Liver (tissue), 9 donors: ENCODE measurements around the gene ARHGEF39. TPM values are rescaled to one million over a fixed set of nuclear protein-coding genes. Genes with fewer than 3 reads are reported as not detected.

Experiments
- DNase-seq: peaks from one replicate; pipeline ENCODE4 v3.0.0-alpha.2; 2017; ENCODE audit warnings: low spot score
- H3K27ac ChIP-seq, 2 donors: one replicate each; pipeline ENCODE4 v1.7.0; 2013; ENCODE audit warnings: inconsistent platforms in 2 of 2, low read length in 2 of 2, control low read depth in 1 of 2, low read depth in 1 of 2, mild to moderate bottlenecking in 1 of 2
- H3K27me3 ChIP-seq, 4 donors: one replicate each; pipeline versions ENCODE4 v1.6.1 to v1.7.0; 2013; ENCODE audit warnings: low read length in 3 of 4, inconsistent platforms in 1 of 4, mild to moderate bottlenecking in 1 of 4, moderate library complexity in 1 of 4; ENCODE audit not compliant: control insufficient read depth in 4 of 4, insufficient read depth in 4 of 4
- H3K36me3 ChIP-seq, 4 donors: one replicate each; pipeline versions ENCODE4 v1.6.1 to v1.7.0; 2013; ENCODE audit warnings: low read length in 3 of 4, mild to moderate bottlenecking in 3 of 4, low read depth in 1 of 4, moderate library complexity in 1 of 4; ENCODE audit not compliant: control insufficient read depth in 4 of 4, insufficient read depth in 3 of 4
- H3K4me1 ChIP-seq, 4 donors: one replicate each; pipeline versions ENCODE4 v1.6.1 to v1.7.0; 2013; ENCODE audit warnings: low read length in 3 of 4, mild to moderate bottlenecking in 3 of 4, moderate library complexity in 1 of 4; ENCODE audit not compliant: control insufficient read depth in 4 of 4, insufficient read depth in 4 of 4
- H3K4me3 ChIP-seq, 3 donors: one replicate each; pipeline versions ENCODE4 v1.6.1 to v1.7.0; 2013; ENCODE audit warnings: low read length in 3 of 3, control low read depth in 1 of 3, low read depth in 1 of 3, mild to moderate bottlenecking in 1 of 3
- H3K9ac ChIP-seq, 2 donors: one replicate each; pipeline ENCODE4 v1.7.0; 2013; ENCODE audit warnings: low read length in 2 of 2, mild to moderate bottlenecking in 2 of 2, moderate library complexity in 2 of 2, control low read depth in 1 of 2, low read depth in 1 of 2
- H3K9me3 ChIP-seq, 4 donors: one replicate each; pipeline versions ENCODE4 v1.6.1 to v1.7.0; 2013; ENCODE audit warnings: low read length in 3 of 4; ENCODE audit not compliant: control insufficient read depth in 4 of 4
- EGR1 ChIP-seq, 2 donors: IDR thresholded peaks; 2 replicates each; pipeline ENCODE4 v1.6.1; 2016 to 2018; ENCODE audit warnings: antibody characterized with exemption in 2 of 2, low read depth in 2 of 2
- FOXA1 ChIP-seq: IDR thresholded peaks from 2 replicates; pipeline ENCODE4 v1.6.1; 2016; ENCODE audit warnings: antibody characterized with exemption
- FOXA2 ChIP-seq: IDR thresholded peaks from 2 replicates; pipeline ENCODE4 v1.6.1; 2016; ENCODE audit warnings: antibody characterized with exemption
- GABPA ChIP-seq, 2 donors: IDR thresholded peaks in 1 of 2; conservative IDR thresholded peaks in 1 of 2; 2 replicates each; pipeline ENCODE4 v1.6.1; 2016; ENCODE audit warnings: antibody characterized with exemption in 2 of 2, mild to moderate bottlenecking in 1 of 2, moderate library complexity in 1 of 2
- HNF4A ChIP-seq, 2 donors: conservative IDR thresholded peaks; 2 replicates each; pipeline ENCODE4 v1.6.1; 2016; ENCODE audit warnings: antibody characterized with exemption in 2 of 2, mild to moderate bottlenecking in 2 of 2
- HNF4G ChIP-seq: IDR thresholded peaks from 2 replicates; pipeline ENCODE4 v1.6.1; 2016; ENCODE audit warnings: antibody characterized with exemption
- JUND ChIP-seq, 2 donors: IDR thresholded peaks; 2 replicates each; pipeline ENCODE4 v1.6.1; 2016; ENCODE audit warnings: antibody characterized with exemption in 2 of 2
- MAX ChIP-seq: IDR thresholded peaks from 2 replicates; pipeline ENCODE4 v1.6.1; 2016; ENCODE audit warnings: antibody characterized with exemption
- NR2F2 ChIP-seq: IDR thresholded peaks from 2 replicates; pipeline ENCODE4 v1.6.1; 2016; ENCODE audit warnings: antibody characterized with exemption
- RAD21 ChIP-seq, 2 donors: IDR thresholded peaks; 2 replicates each; pipeline ENCODE4 v1.6.1; 2016; ENCODE audit warnings: antibody characterized with exemption in 2 of 2, mild to moderate bottlenecking in 2 of 2
- REST ChIP-seq: IDR thresholded peaks from 2 replicates; pipeline ENCODE4 v1.6.1; 2016; ENCODE audit warnings: antibody characterized with exemption, mild to moderate bottlenecking
- RXRA ChIP-seq, 2 donors: IDR thresholded peaks; 2 replicates each; pipeline ENCODE4 v1.6.1; 2017 to 2018; ENCODE audit warnings: antibody characterized with exemption in 2 of 2, mild to moderate bottlenecking in 1 of 2
- SP1 ChIP-seq: IDR thresholded peaks from 2 replicates; pipeline ENCODE4 v1.6.1; 2018; ENCODE audit warnings: antibody characterized with exemption, mild to moderate bottlenecking
- TAF1 ChIP-seq: conservative IDR thresholded peaks from 2 replicates; pipeline ENCODE4 v1.6.1; 2016; ENCODE audit warnings: antibody characterized with exemption, mild to moderate bottlenecking
- YY1 ChIP-seq: IDR thresholded peaks from 2 replicates; pipeline ENCODE4 v1.6.1; 2016; ENCODE audit warnings: antibody characterized with exemption, mild to moderate bottlenecking
- WGBS: extraction: QIAGEN DNeasy Blood & Tissue Kit; methylation state at CpG from one replicate; pipeline ENCODE4 v1.1.7; 2013; 5-methylcytosine and 5-hydroxymethylcytosine counted together
- polyA plus RNA-seq, 2 donors: library from polyadenylated mRNA; stranded (reverse) in 1 of 2; unstranded in 1 of 2; fragments of 200-250 nt in 1 of 2; fragments of >200 nt in 1 of 2; fragmentation: Nextera tagmentation in 1 of 2; extraction: Ambion mirVana in 1 of 2; gene quantifications; one replicate each; pipeline versions ENCODE4 v1.2.1 to v1.2.3, GENCODE V29; 2013 to 2015
- total RNA-seq, 2 donors: library from RNA; depleted of rRNA; stranded (reverse); fragments of >200 nt; gene quantifications; one replicate each; pipeline ENCODE4 v1.2.3, GENCODE V29; 2014
- TF ChIP-seq, protein P1 (sequence below): IDR thresholded peaks from 2 replicates; pipeline ENCODE4 v1.6.1; 2016; ENCODE audit warnings: antibody characterized with exemption
- TF ChIP-seq, protein P2 (sequence below): fragments of 150-350 bp; IDR thresholded peaks from 2 replicates; pipeline ENCODE4 v1.5.1; 2017; ENCODE audit warnings: improper control_type of control experiment, low read depth, low read length; ENCODE audit not compliant: missing input control
- TF ChIP-seq, protein P3 (sequence below): IDR thresholded peaks from 2 replicates; pipeline ENCODE4 v1.6.1; 2016; ENCODE audit warnings: antibody characterized with exemption
- donor health status: healthy.
- donor health status: healthy.
- donor health status: healthy.
- donor health status: healthy.
- donor health status: healthy.

ARHGEF39 gene
- total and polyA plus RNA-seq, 4 donors, result under 0.01 to 7.4 (median 0.74) TPM

DNA sequence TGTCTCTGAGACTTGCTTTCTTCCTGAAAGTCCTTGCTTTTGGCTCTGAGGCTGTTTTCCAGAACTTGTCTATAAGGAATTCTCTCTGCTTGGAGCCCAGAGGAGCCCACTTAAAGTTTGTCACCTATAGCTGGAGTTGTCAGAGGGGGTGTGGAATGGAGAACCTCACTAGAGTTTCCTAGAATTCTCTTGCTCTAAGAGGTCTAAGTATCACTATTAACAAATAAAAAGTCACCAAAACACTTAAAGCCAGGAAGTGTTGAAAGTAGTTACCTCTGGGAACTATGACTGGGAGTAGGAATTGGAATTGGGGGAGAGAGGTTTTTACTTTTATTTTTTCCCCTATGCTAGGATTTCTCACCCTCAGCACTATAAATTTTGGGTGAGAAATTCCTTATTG, 29.3 kb downstream of the ARHGEF39 start:
- Histone ChIP-seq H3K4me1 (no peaks in the 10 kb centered on the region), H3K27me3 (no peaks in the 10 kb centered on the region), H3K4me3 (no peak overlapping the region), H3K36me3 (no peaks in the 10 kb centered on the region), H3K27ac (peak overlapping the region in 1 of 2 donors; percentile 35), H3K9ac (no peak overlapping the region), H3K9me3 (no peaks in the 10 kb centered on the region)
- TF ChIP-seq GABPA (IDR thresholded peaks at IDR 0.05 in 1 of 2, conservative IDR thresholded peaks at IDR 0.05 in 1 of 2) (no peak), HNF4G (no peak), REST (no peak), FOXA1 (no peak), EGR1 (IDR thresholded peaks at IDR 0.05; ENCODE audit: low read depth in 2 of 2) (no peak), SP1 (no peak), FOXA2 (no peak), TAF1 (no peak), HNF4A (conservative IDR thresholded peaks at IDR 0.05) (no peak), RAD21 (IDR thresholded peaks at IDR 0.05) (no peak), MAX (no peak), RXRA (IDR thresholded peaks at IDR 0.05) (no peak), NR2F2 (no peak), JUND (IDR thresholded peaks at IDR 0.05) (no peak), YY1 (no peak)
- TF ChIP-seq, protein P1, sequence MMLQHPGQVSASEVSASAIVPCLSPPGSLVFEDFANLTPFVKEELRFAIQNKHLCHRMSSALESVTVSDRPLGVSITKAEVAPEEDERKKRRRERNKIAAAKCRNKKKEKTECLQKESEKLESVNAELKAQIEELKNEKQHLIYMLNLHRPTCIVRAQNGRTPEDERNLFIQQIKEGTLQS, result no peak
- TF ChIP-seq, protein P2, sequence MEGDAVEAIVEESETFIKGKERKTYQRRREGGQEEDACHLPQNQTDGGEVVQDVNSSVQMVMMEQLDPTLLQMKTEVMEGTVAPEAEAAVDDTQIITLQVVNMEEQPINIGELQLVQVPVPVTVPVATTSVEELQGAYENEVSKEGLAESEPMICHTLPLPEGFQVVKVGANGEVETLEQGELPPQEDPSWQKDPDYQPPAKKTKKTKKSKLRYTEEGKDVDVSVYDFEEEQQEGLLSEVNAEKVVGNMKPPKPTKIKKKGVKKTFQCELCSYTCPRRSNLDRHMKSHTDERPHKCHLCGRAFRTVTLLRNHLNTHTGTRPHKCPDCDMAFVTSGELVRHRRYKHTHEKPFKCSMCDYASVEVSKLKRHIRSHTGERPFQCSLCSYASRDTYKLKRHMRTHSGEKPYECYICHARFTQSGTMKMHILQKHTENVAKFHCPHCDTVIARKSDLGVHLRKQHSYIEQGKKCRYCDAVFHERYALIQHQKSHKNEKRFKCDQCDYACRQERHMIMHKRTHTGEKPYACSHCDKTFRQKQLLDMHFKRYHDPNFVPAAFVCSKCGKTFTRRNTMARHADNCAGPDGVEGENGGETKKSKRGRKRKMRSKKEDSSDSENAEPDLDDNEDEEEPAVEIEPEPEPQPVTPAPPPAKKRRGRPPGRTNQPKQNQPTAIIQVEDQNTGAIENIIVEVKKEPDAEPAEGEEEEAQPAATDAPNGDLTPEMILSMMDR, result no peak
- TF ChIP-seq, protein P3, sequence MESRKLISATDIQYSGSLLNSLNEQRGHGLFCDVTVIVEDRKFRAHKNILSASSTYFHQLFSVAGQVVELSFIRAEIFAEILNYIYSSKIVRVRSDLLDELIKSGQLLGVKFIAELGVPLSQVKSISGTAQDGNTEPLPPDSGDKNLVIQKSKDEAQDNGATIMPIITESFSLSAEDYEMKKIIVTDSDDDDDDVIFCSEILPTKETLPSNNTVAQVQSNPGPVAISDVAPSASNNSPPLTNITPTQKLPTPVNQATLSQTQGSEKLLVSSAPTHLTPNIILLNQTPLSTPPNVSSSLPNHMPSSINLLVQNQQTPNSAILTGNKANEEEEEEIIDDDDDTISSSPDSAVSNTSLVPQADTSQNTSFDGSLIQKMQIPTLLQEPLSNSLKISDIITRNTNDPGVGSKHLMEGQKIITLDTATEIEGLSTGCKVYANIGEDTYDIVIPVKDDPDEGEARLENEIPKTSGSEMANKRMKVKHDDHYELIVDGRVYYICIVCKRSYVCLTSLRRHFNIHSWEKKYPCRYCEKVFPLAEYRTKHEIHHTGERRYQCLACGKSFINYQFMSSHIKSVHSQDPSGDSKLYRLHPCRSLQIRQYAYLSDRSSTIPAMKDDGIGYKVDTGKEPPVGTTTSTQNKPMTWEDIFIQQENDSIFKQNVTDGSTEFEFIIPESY, result no peak
- DNase-seq, result no peak

DNA sequence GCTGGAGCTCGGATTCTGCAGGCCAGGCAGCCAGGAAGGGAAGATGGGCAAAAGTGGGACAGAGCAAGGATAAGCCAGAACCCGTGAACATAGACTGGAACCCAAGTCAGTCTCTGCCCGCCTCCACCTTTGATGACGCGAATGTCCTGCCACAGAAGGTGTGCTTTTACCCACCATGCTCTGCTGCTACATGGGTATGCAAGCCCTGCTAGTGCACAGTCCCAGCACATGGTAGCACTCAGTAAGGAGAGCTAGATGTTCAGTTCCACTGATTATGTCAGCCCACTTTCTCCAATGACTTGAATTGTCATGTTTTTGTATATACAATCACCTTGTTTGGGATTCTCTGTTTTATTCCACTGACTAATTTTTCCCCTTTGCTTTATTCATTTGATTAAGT, 35.4 kb downstream of the ARHGEF39 start:
- Histone ChIP-seq H3K27ac (no peak overlapping the region), H3K9ac (no peak overlapping the region), H3K36me3 (no peaks in the 10 kb centered on the region), H3K4me3 (no peak overlapping the region), H3K9me3 (no peaks in the 10 kb centered on the region), H3K4me1 (no peaks in the 10 kb centered on the region), H3K27me3 (no peaks in the 10 kb centered on the region)
- WGBS, result 88% methylated on average over 5 of the region's 5 CpGs
- TF ChIP-seq, protein P3, result no peak
- no peak for DNase-seq
